Esophagus squamous epithelium (tissue), 4 donors: ENCODE data around the gene THOC2.
"Not testable (repeated sequence)": the region's sequence is repeated elsewhere in the genome, so short reads cannot be mapped to it uniquely, and the experiment has no call there.

ENCODE experiments used
- POLR2A ChIP-seq, 4 donors: fragments of 450-650 bp; IDR thresholded peaks; one replicate each; pipeline ENCODE4 v1.6.1; 2017; ENCODE audit warnings: antibody characterized with exemption in 4 of 4, mild to moderate bottlenecking in 4 of 4, moderate library complexity in 3 of 4
- TF ChIP-seq, protein P1 (sequence below), 6 experiments: fragments of 450-650 bp in 4 of 6; fragments of 200-600 bp in 2 of 6; sonication (generic) in 2 of 6; IDR thresholded peaks; one replicate each; pipeline ENCODE4 v1.5.1; 2016 to 2019; ENCODE audit warnings: antibody characterized with exemption in 6 of 6, mild to moderate bottlenecking in 4 of 6, moderate library complexity in 4 of 6

GRCh38 chrX:123679733-123680460 lies 53.0 kb downstream of the THOC2 start:
- TF ChIP-seq, protein P1, sequence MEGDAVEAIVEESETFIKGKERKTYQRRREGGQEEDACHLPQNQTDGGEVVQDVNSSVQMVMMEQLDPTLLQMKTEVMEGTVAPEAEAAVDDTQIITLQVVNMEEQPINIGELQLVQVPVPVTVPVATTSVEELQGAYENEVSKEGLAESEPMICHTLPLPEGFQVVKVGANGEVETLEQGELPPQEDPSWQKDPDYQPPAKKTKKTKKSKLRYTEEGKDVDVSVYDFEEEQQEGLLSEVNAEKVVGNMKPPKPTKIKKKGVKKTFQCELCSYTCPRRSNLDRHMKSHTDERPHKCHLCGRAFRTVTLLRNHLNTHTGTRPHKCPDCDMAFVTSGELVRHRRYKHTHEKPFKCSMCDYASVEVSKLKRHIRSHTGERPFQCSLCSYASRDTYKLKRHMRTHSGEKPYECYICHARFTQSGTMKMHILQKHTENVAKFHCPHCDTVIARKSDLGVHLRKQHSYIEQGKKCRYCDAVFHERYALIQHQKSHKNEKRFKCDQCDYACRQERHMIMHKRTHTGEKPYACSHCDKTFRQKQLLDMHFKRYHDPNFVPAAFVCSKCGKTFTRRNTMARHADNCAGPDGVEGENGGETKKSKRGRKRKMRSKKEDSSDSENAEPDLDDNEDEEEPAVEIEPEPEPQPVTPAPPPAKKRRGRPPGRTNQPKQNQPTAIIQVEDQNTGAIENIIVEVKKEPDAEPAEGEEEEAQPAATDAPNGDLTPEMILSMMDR (IDR thresholded peaks at IDR 0.05): not testable (repeated sequence)
- not testable (repeated sequence) for TF ChIP-seq POLR2A (IDR thresholded peaks at IDR 0.05)
